IMR-90 (cell line): ENCODE results near the gene LAMC3. TPM values are rescaled to one million over a fixed set of nuclear protein-coding genes. Genes with fewer than 3 reads are reported as not detected.

Source experiments
- ATAC-seq: fragments of 200-7000 bp; cut with Tn5 transposase; 2 replicates; pipeline ENCODE4 v1.9.1; 2020; ENCODE audit warnings: low read depth, mild to moderate bottlenecking, moderate library complexity
- BruUV-seq: library from RNA; stranded (reverse); fragments of 400-500 nt; replicated peaks from 2 replicates; lab custom pipeline; 2021; lab: Mats Ljungman, UMichigan
- CTCF ChIA-PET: fragments of 300-600 bp; formaldehyde crosslinking; extraction: SDS; loops from one replicate; lab custom pipeline; 2021; ENCODE audit warnings: antibody characterized with exemption; lab: Yijun Ruan, JAX
- POLR2A ChIA-PET: fragments of 300-600 bp; sonication (Branson Sonifier 250); formaldehyde crosslinking; loops from one replicate; lab custom pipeline; 2022; ENCODE audit warnings: antibody characterized with exemption; ENCODE audit not compliant: unreplicated experiment; lab: Charles Lee
- DNase-seq: peaks from one replicate; pipeline ENCODE4 v3.0.0; 2013
- H2AFZ ChIP-seq: replicated peaks from 2 replicates; pipeline ENCODE3; 2013; ENCODE audit warnings: low read length, mild to moderate bottlenecking; ENCODE audit not compliant: poor library complexity
- H2AK5ac ChIP-seq: 2 replicates; pipeline ENCODE4 v1.6.1; 2013; ENCODE audit warnings: low read depth, low read length, inconsistent platforms
- H2AK9ac ChIP-seq: replicated peaks from 2 replicates; pipeline ENCODE3; 2013; ENCODE audit warnings: mild to moderate bottlenecking, low read depth, low read length, moderate library complexity; ENCODE audit not compliant: poor library complexity
- H2BK120ac ChIP-seq: 2 replicates; pipeline ENCODE4 v1.6.1; 2013; ENCODE audit warnings: low read depth, low read length, inconsistent platforms
- H2BK15ac ChIP-seq: 3 replicates; pipeline ENCODE4 v1.6.1; 2013; ENCODE audit warnings: low read depth, low read length, inconsistent platforms
- H2BK20ac ChIP-seq: 2 replicates; pipeline ENCODE4 v1.6.1; 2013; ENCODE audit warnings: low read depth, mild to moderate bottlenecking, inconsistent platforms, low read length, moderate library complexity
- H2BK5ac ChIP-seq: 2 replicates; pipeline ENCODE4 v1.6.1; 2013; ENCODE audit warnings: mild to moderate bottlenecking, low read depth, low read length, inconsistent platforms; ENCODE audit not compliant: poor library complexity, severe bottlenecking
- H3K14ac ChIP-seq: replicated peaks from 2 replicates; pipeline ENCODE4 v1.6.1; 2013; ENCODE audit warnings: low read depth, low read length, inconsistent platforms
- H3K18ac ChIP-seq: 2 replicates; pipeline ENCODE4 v1.6.1; 2013; ENCODE audit warnings: low read depth, low read length, control low read depth
- H3K23ac ChIP-seq: 2 replicates; pipeline ENCODE4 v1.6.1; 2013; ENCODE audit warnings: low read depth, low read length, inconsistent platforms
- H3K27ac ChIP-seq: 2 replicates; pipeline ENCODE4 v1.5.1; 2013; ENCODE audit warnings: mild to moderate bottlenecking, control low read depth, low read length; ENCODE audit not compliant: insufficient read depth
- H3K27me3 ChIP-seq: 2 replicates; pipeline ENCODE4 v1.6.1; 2013; ENCODE audit warnings: low read length; ENCODE audit not compliant: control insufficient read depth, insufficient read depth
- H3K36me3 ChIP-seq: 2 replicates; pipeline ENCODE4 v1.6.1; 2013; ENCODE audit warnings: low read length, mixed read lengths; ENCODE audit not compliant: control insufficient read depth, insufficient read depth
- H3K4ac ChIP-seq: 2 replicates; pipeline ENCODE4 v1.6.1; 2013; ENCODE audit warnings: low read depth, low read length, inconsistent platforms
- H3K4me1 ChIP-seq: 2 replicates; pipeline ENCODE4 v1.6.1; 2013; ENCODE audit warnings: low read length, mixed read lengths; ENCODE audit not compliant: control insufficient read depth, insufficient read depth
- H3K4me2 ChIP-seq: 2 replicates; pipeline ENCODE4 v1.6.1; 2013; ENCODE audit warnings: low read depth, mild to moderate bottlenecking, control low read depth, low read length, moderate library complexity
- H3K4me3 ChIP-seq: 2 replicates; pipeline ENCODE4 v1.5.1; 2013; ENCODE audit warnings: low read depth, mild to moderate bottlenecking, control low read depth, low read length, moderate library complexity; ENCODE audit not compliant: insufficient read depth
- H3K56ac ChIP-seq: 2 replicates; pipeline ENCODE4 v1.6.1; 2013; ENCODE audit warnings: low read length, inconsistent platforms; ENCODE audit not compliant: insufficient read depth; ENCODE audit errors: extremely low read depth
- H3K79me1 ChIP-seq, 2 experiments: 2 replicates each; pipeline ENCODE4 v1.6.1; 2013; ENCODE audit warnings: low read length in 2 of 2, inconsistent platforms in 1 of 2, low read depth in 1 of 2
- H3K9ac ChIP-seq: 2 replicates; pipeline ENCODE4 v1.6.1; 2013; ENCODE audit warnings: low read depth, low read length, control low read depth
- H3K9me1 ChIP-seq: 2 replicates; pipeline ENCODE4 v1.6.1; 2013; ENCODE audit warnings: low read length, inconsistent platforms; ENCODE audit not compliant: insufficient read depth
- H3K9me3 ChIP-seq: 2 replicates; pipeline ENCODE4 v1.6.1; 2013; ENCODE audit warnings: low read length; ENCODE audit not compliant: control insufficient read depth, insufficient read depth
- H4K20me1 ChIP-seq: 2 replicates; pipeline ENCODE4 v1.6.1; 2013; ENCODE audit warnings: low read length, inconsistent platforms; ENCODE audit not compliant: insufficient read depth
- H4K5ac ChIP-seq: 2 replicates; pipeline ENCODE4 v1.6.1; 2013; ENCODE audit warnings: mild to moderate bottlenecking, low read depth, low read length, control low read depth
- H4K8ac ChIP-seq, 2 experiments: 2 replicates each; pipeline ENCODE4 v1.6.1; 2013; ENCODE audit warnings: low read depth in 2 of 2, low read length in 2 of 2, control low read depth in 1 of 2, inconsistent platforms in 1 of 2
- H4K91ac ChIP-seq: 2 replicates; pipeline ENCODE4 v1.6.1; 2013; ENCODE audit warnings: low read depth, low read length, inconsistent platforms; ENCODE audit not compliant: insufficient read depth
- BHLHE40 ChIP-seq: fragments of 150-350 bp; IDR thresholded peaks from 2 replicates; pipeline ENCODE4 v1.6.1; 2016; ENCODE audit warnings: mild to moderate bottlenecking, low read depth, low read length
- CEBPB ChIP-seq: IDR thresholded peaks from 2 replicates; pipeline ENCODE4 v1.6.1; 2012; ENCODE audit warnings: low read depth, low read length, improper control_type of control experiment
- CHD1 ChIP-seq: IDR thresholded peaks from 2 replicates; pipeline ENCODE4 v1.6.1; 2012; ENCODE audit warnings: low read depth, low read length, improper control_type of control experiment
- FOS ChIP-seq: fragments of 150-350 bp; IDR thresholded peaks from 2 replicates; pipeline ENCODE4 v1.6.1; 2016; ENCODE audit warnings: low read depth, low read length
- MAFK ChIP-seq: IDR thresholded peaks from 2 replicates; pipeline ENCODE4 v1.6.1; 2012; ENCODE audit warnings: low read depth, low read length, improper control_type of control experiment
- MAZ ChIP-seq: IDR thresholded peaks from 2 replicates; pipeline ENCODE4 v1.6.1; 2012; ENCODE audit warnings: low read depth, mild to moderate bottlenecking, low read length, improper control_type of control experiment, moderate library complexity, borderline replicate concordance
- NFE2L2 ChIP-seq: fragments of 150-350 bp; IDR thresholded peaks from 2 replicates; pipeline ENCODE4 v1.6.1; 2016; ENCODE audit warnings: low read depth, mild to moderate bottlenecking, low read length
- POLR2A ChIP-seq: IDR thresholded peaks from 2 replicates; pipeline ENCODE4 v1.6.1; 2012; ENCODE audit warnings: mild to moderate bottlenecking, low read depth, low read length
- RAD21 ChIP-seq: IDR thresholded peaks from 2 replicates; pipeline ENCODE4 v1.6.1; 2012; ENCODE audit warnings: low read length, improper control_type of control experiment
- RCOR1 ChIP-seq: IDR thresholded peaks from 2 replicates; pipeline ENCODE4 v1.6.1; 2012; ENCODE audit warnings: mild to moderate bottlenecking, low read length, improper control_type of control experiment; ENCODE audit not compliant: insufficient replicate concordance
- RFX5 ChIP-seq: IDR thresholded peaks from 2 replicates; pipeline ENCODE4 v1.8.0; 2012; ENCODE audit warnings: low read depth, mild to moderate bottlenecking, low read length, moderate library complexity
- SMC3 ChIP-seq: fragments of 150-350 bp; IDR thresholded peaks from 2 replicates; pipeline ENCODE4 v1.6.1; 2016; ENCODE audit warnings: low read depth, mild to moderate bottlenecking, antibody characterized with exemption, low read length, moderate library complexity
- WGBS, 2 experiments: methylation state at CpG; one replicate each; pipeline versions ENCODE4 v1.1.5 to v1.1.7; 2013; ENCODE audit warnings: missing lambda C conversion rate in 2 of 2; ENCODE audit not compliant: insufficient read length in 1 of 2; ENCODE audit errors: extremely low coverage in 2 of 2; 5-methylcytosine and 5-hydroxymethylcytosine counted together
- dilution Hi-C: fragments of 300-500 bp; cut with HindIII; formaldehyde crosslinking; loops from one replicate; pipeline ENCODE4 v1.14.3; 2018; ENCODE audit warnings: low sequenced_read_pairs; ENCODE audit not compliant: unreplicated experiment
- in situ Hi-C: fragments of 300-500 bp; cut with MboI; formaldehyde crosslinking; loops from 3 replicates; pipeline ENCODE4 v1.14.3; 2019; ENCODE audit warnings: low sequenced_read_pairs, inconsistent platforms, mixed read lengths
- intact Hi-C: fragments of 100-400 bp; cut with micrococcal nuclease; formaldehyde crosslinking; loops from 2 replicates; pipeline ENCODE4 v1.10.0; 2022
- polyA plus RNA-seq, 3 experiments: library from polyadenylated mRNA; depleted of rRNA; stranded (reverse); fragments of >200 nt; gene quantifications; 2 replicates each; pipeline ENCODE4 v1.2.3, GENCODE V29; 2012; ENCODE audit warnings: low replicate concordance in 1 of 3
- total RNA-seq: library from RNA; depleted of rRNA; stranded (reverse); fragments of >200 nt; gene quantifications from 2 replicates; pipeline ENCODE4 v1.2.3, GENCODE V29; 2012
- TF ChIP-seq, protein P1 (sequence below): fragments of 150-350 bp; IDR thresholded peaks from 2 replicates; pipeline ENCODE4 v1.6.1; 2016; ENCODE audit warnings: low read depth, mild to moderate bottlenecking, low read length, moderate library complexity, borderline replicate concordance
- TF ChIP-seq, protein P2 (sequence below): fragments of 150-350 bp; IDR thresholded peaks from 2 replicates; pipeline ENCODE4 v1.6.1; 2017; ENCODE audit warnings: mild to moderate bottlenecking, antibody characterized with exemption, low read length, low read depth

Gene LAMC3
- total and polyA plus RNA-seq, 2 of the 4 experiments (the other 2 are of a cell fraction): not detected

DNA sequence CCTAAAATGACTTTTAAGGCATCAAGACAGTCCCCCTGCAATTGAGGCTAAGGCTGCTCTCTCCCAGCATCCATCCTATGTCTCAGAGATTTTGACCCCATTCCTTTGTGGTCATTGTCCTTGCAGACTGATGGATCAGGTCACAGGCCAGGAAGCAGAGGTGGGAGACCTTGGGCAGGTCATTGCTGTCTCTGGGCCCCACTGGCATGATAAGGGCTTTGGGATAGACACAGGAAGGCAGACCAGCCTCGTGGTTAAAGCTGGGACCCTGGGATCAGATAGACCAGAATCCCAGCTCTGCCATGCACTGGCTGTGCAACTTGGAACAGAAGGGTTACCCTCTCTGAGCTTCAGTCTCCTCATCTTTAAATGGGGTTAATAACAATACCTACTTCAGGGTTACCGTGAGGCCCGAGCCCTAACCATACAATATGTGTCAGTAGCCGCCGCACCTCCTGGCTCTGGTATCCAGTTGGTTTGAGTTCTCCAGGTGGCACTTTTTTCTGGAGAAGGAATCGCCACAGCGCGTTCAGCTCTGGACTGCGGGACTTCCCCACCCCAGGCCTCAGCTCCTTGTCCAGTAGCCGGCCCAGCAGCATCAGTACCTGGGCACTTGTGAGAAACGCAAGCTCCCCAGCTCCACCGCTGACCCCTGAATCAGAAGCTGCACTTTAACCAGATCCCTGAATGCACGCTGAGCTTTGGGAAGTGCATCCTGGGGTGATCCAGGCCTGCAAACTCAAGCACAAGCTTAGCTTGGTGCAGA, 21.4 kb downstream of the LAMC3 start:
- dilution Hi-C loops (no loop called here), intact Hi-C loops (no loop called here), in situ Hi-C loops (no loop called here)
- Histone ChIP-seq H3K4me3 (no peak overlapping the region), H3K4me2 (no peak overlapping the region), H2BK120ac (no peak overlapping the region), H2BK5ac (no peak overlapping the region), H2AK5ac (no peak overlapping the region), H3K36me3 (no peaks in the 10 kb centered on the region), H2BK15ac (no peak overlapping the region), H2AFZ (no peak overlapping the region), H3K14ac (no peak overlapping the region), H3K18ac (no peak overlapping the region), H2AK9ac (no peak overlapping the region), H3K27ac (no peak overlapping the region), H4K20me1 (no peaks in the 10 kb centered on the region), H4K91ac (no peak overlapping the region), H3K27me3 (peaks cover 61% of the 10 kb centered on the region), H3K79me1 (no peaks in the 10 kb centered on the region), H2BK20ac (no peak overlapping the region), H3K9me1 (no peaks in the 10 kb centered on the region), H3K4me1 (no peaks in the 10 kb centered on the region), H4K8ac (no peak overlapping the region), H3K56ac (no peak overlapping the region), H3K9me3 (no peaks in the 10 kb centered on the region), H3K9ac (no peak overlapping the region), H3K4ac (no peak overlapping the region), H3K23ac (no peak overlapping the region), H4K5ac (no peak overlapping the region)
- ChIA-PET CTCF (no interaction called here), POLR2A (no interaction called here)
- ATAC-seq: no peak
- DNase-seq: no peak
- TF ChIP-seq, protein P1, sequence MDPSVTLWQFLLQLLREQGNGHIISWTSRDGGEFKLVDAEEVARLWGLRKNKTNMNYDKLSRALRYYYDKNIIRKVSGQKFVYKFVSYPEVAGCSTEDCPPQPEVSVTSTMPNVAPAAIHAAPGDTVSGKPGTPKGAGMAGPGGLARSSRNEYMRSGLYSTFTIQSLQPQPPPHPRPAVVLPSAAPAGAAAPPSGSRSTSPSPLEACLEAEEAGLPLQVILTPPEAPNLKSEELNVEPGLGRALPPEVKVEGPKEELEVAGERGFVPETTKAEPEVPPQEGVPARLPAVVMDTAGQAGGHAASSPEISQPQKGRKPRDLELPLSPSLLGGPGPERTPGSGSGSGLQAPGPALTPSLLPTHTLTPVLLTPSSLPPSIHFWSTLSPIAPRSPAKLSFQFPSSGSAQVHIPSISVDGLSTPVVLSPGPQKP: no peak
- TF ChIP-seq SMC3 (no peak), RCOR1 (no peak), FOS (no peak), BHLHE40 (no peak), MAFK (no peak), RAD21 (no peak), POLR2A (no peak), CEBPB (no peak), NFE2L2 (no peak), RFX5 (no peak), CHD1 (no peak), MAZ (no peak)
- TF ChIP-seq, protein P2, sequence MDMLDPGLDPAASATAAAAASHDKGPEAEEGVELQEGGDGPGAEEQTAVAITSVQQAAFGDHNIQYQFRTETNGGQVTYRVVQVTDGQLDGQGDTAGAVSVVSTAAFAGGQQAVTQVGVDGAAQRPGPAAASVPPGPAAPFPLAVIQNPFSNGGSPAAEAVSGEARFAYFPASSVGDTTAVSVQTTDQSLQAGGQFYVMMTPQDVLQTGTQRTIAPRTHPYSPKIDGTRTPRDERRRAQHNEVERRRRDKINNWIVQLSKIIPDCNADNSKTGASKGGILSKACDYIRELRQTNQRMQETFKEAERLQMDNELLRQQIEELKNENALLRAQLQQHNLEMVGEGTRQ: no peak
- WGBS, 2 experiments: 83% methylated on average over 8 of the region's 13 CpGs; no CpG with 5 or more reads in 1 of the 2 experiments
- BruUV-seq: no TSS peak
